ENCODE data around the gene CELF1. TPM values are rescaled to one million over a fixed set of nuclear protein-coding genes. Genes with fewer than 3 reads are reported as not detected.

The CELF1 gene
- total RNA-seq, 1 experiment from 2014 or later = 148 TPM

GRCh38 chr11:47501101-47501500, 51.8 kb downstream of the CELF1 start:
- Histone ChIP-seq H3K9me3 (ENCODE audit: low read length) (no peaks in the 10 kb centered on the region), H3K27ac (ENCODE audit: low read length) (peak overlapping the region; percentile 56), H3K36me3 (ENCODE audit: insufficient read depth, low read length) (peaks cover 16% of the 10 kb centered on the region)

GRCh38 chr11:47500121-47500520, 52.8 kb downstream of the CELF1 start:
- Histone ChIP-seq H3K36me3 (ENCODE audit: insufficient read depth, low read length) (peaks cover 24% of the 10 kb centered on the region), H3K9me3 (ENCODE audit: low read length) (no peaks in the 10 kb centered on the region), H3K27me3 (ENCODE audit: low read length) (no peaks in the 10 kb centered on the region), H3K4me1 (ENCODE audit: low read length) (peaks cover 70% of the 10 kb centered on the region), H2AFZ (ENCODE audit: low read length) (no peak overlapping the region), H3K9me2 (replicated peaks; ENCODE audit: insufficient read depth, low read length) (no peaks in the 10 kb centered on the region), H3K4me2 (ENCODE audit: low read depth, low read length, poor library complexity, severe bottlenecking) (peak overlapping the region; percentile 49), H3K4me3 (ENCODE audit: low read length) (no peak overlapping the region), H3K27ac (ENCODE audit: low read length) (peak overlapping the region; percentile 56), H3K79me2 (ENCODE audit: low read length) (peaks cover 100% of the 10 kb centered on the region), H3K9ac (ENCODE audit: low read length) (peak overlapping the region; percentile 12; the same call in 1 of the 2 replicates), H4K20me1 (ENCODE audit: insufficient read depth, low read depth, low read length) (no peaks in the 10 kb centered on the region)
- no peak for DNase-seq

More at GRCh38 chr11:47501101-47501500, 51.8 kb downstream of the CELF1 start:
- no peak overlapping the region for H3K9ac ChIP-seq (ENCODE audit: low read length)
- H3K9me2 ChIP-seq (replicated peaks; ENCODE audit: insufficient read depth, low read length) = no peaks in the 10 kb centered on the region
- peaks cover 73% of the 10 kb centered on the region for H3K4me1 ChIP-seq (ENCODE audit: low read length)
- no peak overlapping the region for H3K4me3 ChIP-seq (ENCODE audit: low read length)
- H3K79me2 ChIP-seq (ENCODE audit: low read length) = peaks cover 100% of the 10 kb centered on the region
- no peak overlapping the region for H2AFZ ChIP-seq (ENCODE audit: low read length)
- H3K27me3 ChIP-seq (ENCODE audit: low read length) = no peaks in the 10 kb centered on the region
- peak overlapping the region; percentile 49 for H3K4me2 ChIP-seq (ENCODE audit: low read depth, low read length, poor library complexity, severe bottlenecking)
- no peaks in the 10 kb centered on the region for H4K20me1 ChIP-seq (ENCODE audit: insufficient read depth, low read depth, low read length)
- DNase-seq = no peak

DNA sequence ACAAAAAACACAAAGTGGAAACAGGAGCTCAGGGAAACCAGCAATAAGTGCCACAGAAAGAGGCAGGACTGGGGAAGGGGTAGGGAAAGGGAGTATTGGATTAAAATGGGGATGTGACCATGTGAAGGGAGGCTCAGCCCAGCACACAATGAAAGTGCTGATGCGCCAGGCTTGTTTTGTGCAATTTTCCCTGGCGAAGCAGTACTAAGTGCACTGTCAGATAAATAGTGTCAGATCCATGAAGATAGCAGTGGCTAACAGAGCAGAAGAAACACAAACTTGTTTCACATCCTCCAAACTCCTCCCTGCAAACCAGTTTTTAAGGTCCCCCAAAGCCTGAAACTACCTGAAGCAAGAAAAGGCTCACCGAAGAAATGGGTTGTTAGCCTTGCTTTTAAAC, 53.3 kb downstream of the CELF1 start:
- H3K36me3 ChIP-seq (ENCODE audit: insufficient read depth, low read length) = peaks cover 26% of the 10 kb centered on the region

DNA sequence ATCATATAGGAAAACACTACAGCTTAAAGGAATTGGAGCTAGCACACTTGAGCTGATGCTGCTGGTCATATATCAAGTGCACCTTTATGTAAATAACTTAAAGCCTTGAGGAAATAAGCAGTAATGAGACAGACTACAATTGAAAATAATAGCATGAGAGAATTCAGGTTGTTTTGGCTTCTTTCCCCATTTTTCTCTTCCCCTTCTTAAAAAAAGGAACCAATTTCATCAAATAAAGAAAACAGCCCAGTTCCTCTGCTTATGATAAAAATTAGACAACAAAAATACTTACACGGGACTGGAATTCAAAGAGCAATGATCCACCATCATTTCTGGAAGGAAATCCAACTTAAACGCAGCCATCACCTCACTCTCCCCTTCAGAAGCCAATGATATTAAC, 53.8 kb downstream of the CELF1 start:
- Histone ChIP-seq H3K79me2 (ENCODE audit: low read length) (peaks cover 100% of the 10 kb centered on the region), H3K9ac (ENCODE audit: low read length) (peak overlapping the region; percentile 31), H3K36me3 (ENCODE audit: insufficient read depth, low read length) (peaks cover 31% of the 10 kb centered on the region), H3K4me2 (ENCODE audit: low read depth, low read length, poor library complexity, severe bottlenecking) (peak overlapping the region; percentile 49), H3K27ac (ENCODE audit: low read length) (peak overlapping the region; percentile 56), H3K27me3 (ENCODE audit: low read length) (no peaks in the 10 kb centered on the region), H3K9me2 (replicated peaks; ENCODE audit: insufficient read depth, low read length) (no peaks in the 10 kb centered on the region), H3K9me3 (ENCODE audit: low read length) (no peaks in the 10 kb centered on the region), H2AFZ (ENCODE audit: low read length) (no peak overlapping the region), H3K4me3 (ENCODE audit: low read length) (no peak overlapping the region; the same call in 1 of the 2 replicates), H4K20me1 (ENCODE audit: insufficient read depth, low read depth, low read length) (no peaks in the 10 kb centered on the region), H3K4me1 (ENCODE audit: low read length) (peaks cover 60% of the 10 kb centered on the region)
- no peak for DNase-seq

More for the DNA sequence above, 53.3 kb downstream of the CELF1 start:
- Histone ChIP-seq H2AFZ (ENCODE audit: low read length) (no peak overlapping the region), H3K79me2 (ENCODE audit: low read length) (peaks cover 100% of the 10 kb centered on the region), H3K27me3 (ENCODE audit: low read length) (no peaks in the 10 kb centered on the region), H4K20me1 (ENCODE audit: insufficient read depth, low read depth, low read length) (no peaks in the 10 kb centered on the region), H3K9ac (ENCODE audit: low read length) (peak overlapping the region; percentile 31), H3K4me2 (ENCODE audit: low read depth, low read length, poor library complexity, severe bottlenecking) (peak overlapping the region; percentile 49), H3K9me3 (ENCODE audit: low read length) (no peaks in the 10 kb centered on the region), H3K9me2 (replicated peaks; ENCODE audit: insufficient read depth, low read length) (no peaks in the 10 kb centered on the region), H3K27ac (ENCODE audit: low read length) (peak overlapping the region; percentile 56), H3K4me3 (ENCODE audit: low read length) (no peak overlapping the region; the same call in 1 of the 2 replicates), H3K4me1 (ENCODE audit: low read length) (peaks cover 65% of the 10 kb centered on the region)
- DNase-seq = no peak

DNA sequence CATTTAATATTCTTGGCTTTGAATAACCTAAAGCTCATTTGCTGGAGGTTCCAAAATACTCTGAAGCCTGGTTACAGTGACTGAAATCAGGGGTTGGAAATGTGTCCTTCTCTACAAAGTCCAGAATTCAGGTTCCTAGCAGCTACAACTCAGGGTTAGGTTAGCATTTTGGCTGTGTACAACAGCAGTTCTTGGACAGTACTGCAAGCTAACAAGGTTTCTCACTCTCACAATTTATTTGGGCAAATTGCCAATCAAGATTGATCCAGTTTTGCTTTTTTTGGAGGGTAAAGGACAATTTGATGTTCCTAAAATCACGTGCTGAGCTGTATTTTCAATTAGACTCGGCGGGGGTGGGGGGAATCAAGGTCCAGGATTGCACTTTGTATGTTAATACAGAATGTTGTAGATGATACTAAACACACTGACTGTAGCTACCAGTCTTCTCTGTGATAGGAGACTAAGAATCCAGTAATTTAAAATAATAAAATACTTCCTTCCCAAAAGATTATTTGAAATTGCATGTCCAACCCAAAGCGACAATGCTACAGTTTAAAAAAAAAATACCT, 54.3 kb downstream of the CELF1 start:
- no peaks in the 10 kb centered on the region for H3K9me3 ChIP-seq (ENCODE audit: low read length)
- H3K27me3 ChIP-seq (ENCODE audit: low read length) = no peaks in the 10 kb centered on the region
- H2AFZ ChIP-seq (ENCODE audit: low read length) = no peak overlapping the region
- H3K27ac ChIP-seq (ENCODE audit: low read length) = peak overlapping the region; percentile 56
- no peak for DNase-seq
- peaks cover 35% of the 10 kb centered on the region for H3K36me3 ChIP-seq (ENCODE audit: insufficient read depth, low read length)
- peaks cover 55% of the 10 kb centered on the region for H3K4me1 ChIP-seq (ENCODE audit: low read length)
- H3K9me2 ChIP-seq (replicated peaks; ENCODE audit: insufficient read depth, low read length) = no peaks in the 10 kb centered on the region
- peaks cover 100% of the 10 kb centered on the region for H3K79me2 ChIP-seq (ENCODE audit: low read length)
- peak overlapping the region; percentile 49 for H3K4me2 ChIP-seq (ENCODE audit: low read depth, low read length, poor library complexity, severe bottlenecking)
- no peak overlapping the region for H3K9ac ChIP-seq (ENCODE audit: low read length)
- H3K4me3 ChIP-seq (ENCODE audit: low read length) = no peak overlapping the region
- H4K20me1 ChIP-seq (ENCODE audit: insufficient read depth, low read depth, low read length) = no peaks in the 10 kb centered on the region

- no peaks in the 10 kb centered on the region for H3K9me2 ChIP-seq (replicated peaks; ENCODE audit: insufficient read depth, low read length)
- no peak overlapping the region for H3K4me3 ChIP-seq (ENCODE audit: low read length)
- DNase-seq = no peak
- H3K4me1 ChIP-seq (ENCODE audit: low read length) = peaks cover 50% of the 10 kb centered on the region
- no peaks in the 10 kb centered on the region for H3K27me3 ChIP-seq (ENCODE audit: low read length)
- no peaks in the 10 kb centered on the region for H3K9me3 ChIP-seq (ENCODE audit: low read length)
- H3K9ac ChIP-seq (ENCODE audit: low read length) = no peak overlapping the region
- peaks cover 98% of the 10 kb centered on the region for H3K79me2 ChIP-seq (ENCODE audit: low read length)
- H3K4me2 ChIP-seq (ENCODE audit: low read depth, low read length, poor library complexity, severe bottlenecking) = peak overlapping the region; percentile 49
- H3K36me3 ChIP-seq (ENCODE audit: insufficient read depth, low read length) = peaks cover 35% of the 10 kb centered on the region
- no peak overlapping the region for H2AFZ ChIP-seq (ENCODE audit: low read length)
- peak overlapping the region; percentile 56 for H3K27ac ChIP-seq (ENCODE audit: low read length)
- H4K20me1 ChIP-seq (ENCODE audit: insufficient read depth, low read depth, low read length) = no peaks in the 10 kb centered on the region
These were observed 54.8 kb downstream of the CELF1 start for GRCh38 chr11:47498149-47498548.

- H3K9ac ChIP-seq (ENCODE audit: low read length) = no peak overlapping the region
- peaks cover 98% of the 10 kb centered on the region for H3K79me2 ChIP-seq (ENCODE audit: low read length)
- no peak overlapping the region for H2AFZ ChIP-seq (ENCODE audit: low read length)
These were observed 56.1 kb downstream of the CELF1 start for GRCh38 chr11:47496808-47497207.

DNA sequence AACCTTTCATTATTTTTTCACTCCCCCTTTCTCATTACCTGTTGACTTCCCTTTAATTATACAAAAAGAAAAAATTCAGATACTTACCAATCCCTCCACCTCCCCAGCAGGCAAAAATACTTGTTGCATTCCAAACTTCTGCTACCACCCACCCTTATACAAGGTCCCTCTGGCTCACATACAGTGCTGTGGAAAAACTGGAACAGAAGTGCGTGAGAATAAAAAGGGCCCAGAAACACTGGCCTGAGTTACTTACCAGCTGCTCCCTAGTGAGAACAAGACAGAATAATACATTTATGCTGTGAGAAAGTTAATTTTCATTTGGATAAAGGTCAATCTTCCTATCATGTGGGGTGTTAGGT, 57.1 kb downstream of the CELF1 start:
- Histone ChIP-seq H3K4me1 (ENCODE audit: low read length) (peaks cover 29% of the 10 kb centered on the region), H3K27me3 (ENCODE audit: low read length) (no peaks in the 10 kb centered on the region), H3K9ac (ENCODE audit: low read length) (no peak overlapping the region), H3K36me3 (ENCODE audit: insufficient read depth, low read length) (peaks cover 35% of the 10 kb centered on the region), H3K79me2 (ENCODE audit: low read length) (peaks cover 96% of the 10 kb centered on the region), H3K27ac (ENCODE audit: low read length) (peak overlapping the region; percentile 25; the same call in 1 of the 2 replicates), H3K9me2 (replicated peaks; ENCODE audit: insufficient read depth, low read length) (no peaks in the 10 kb centered on the region), H3K9me3 (ENCODE audit: low read length) (no peaks in the 10 kb centered on the region), H2AFZ (ENCODE audit: low read length) (no peak overlapping the region), H3K4me3 (ENCODE audit: low read length) (no peak overlapping the region), H4K20me1 (ENCODE audit: insufficient read depth, low read depth, low read length) (no peaks in the 10 kb centered on the region; the same call in 1 of the 2 replicates), H3K4me2 (ENCODE audit: low read depth, low read length, poor library complexity, severe bottlenecking) (no peak overlapping the region)
- no peak for DNase-seq

More at GRCh38 chr11:47496808-47497207, 56.1 kb downstream of the CELF1 start:
- Histone ChIP-seq H4K20me1 (ENCODE audit: insufficient read depth, low read depth, low read length) (no peaks in the 10 kb centered on the region; the same call in 1 of the 2 replicates), H3K27me3 (ENCODE audit: low read length) (no peaks in the 10 kb centered on the region), H3K36me3 (ENCODE audit: insufficient read depth, low read length) (peaks cover 35% of the 10 kb centered on the region), H3K4me3 (ENCODE audit: low read length) (no peak overlapping the region), H3K4me1 (ENCODE audit: low read length) (peaks cover 39% of the 10 kb centered on the region), H3K27ac (ENCODE audit: low read length) (peak overlapping the region; percentile 27; the same call in 1 of the 2 replicates), H3K9me3 (ENCODE audit: low read length) (no peaks in the 10 kb centered on the region), H3K4me2 (ENCODE audit: low read depth, low read length, poor library complexity, severe bottlenecking) (no peak overlapping the region), H3K9me2 (replicated peaks; ENCODE audit: insufficient read depth, low read length) (no peaks in the 10 kb centered on the region)
- no peak for DNase-seq

All from Karpas-422 (cell line).